ENCODE data around the gene CTCFL. TPM values are rescaled to one million over a fixed set of nuclear protein-coding genes. Genes with fewer than 3 reads are reported as not detected.

The CTCFL gene
- total RNA-seq, 4 donors from 2014 or later = 0.14 TPM; not detected in 3

DNA sequence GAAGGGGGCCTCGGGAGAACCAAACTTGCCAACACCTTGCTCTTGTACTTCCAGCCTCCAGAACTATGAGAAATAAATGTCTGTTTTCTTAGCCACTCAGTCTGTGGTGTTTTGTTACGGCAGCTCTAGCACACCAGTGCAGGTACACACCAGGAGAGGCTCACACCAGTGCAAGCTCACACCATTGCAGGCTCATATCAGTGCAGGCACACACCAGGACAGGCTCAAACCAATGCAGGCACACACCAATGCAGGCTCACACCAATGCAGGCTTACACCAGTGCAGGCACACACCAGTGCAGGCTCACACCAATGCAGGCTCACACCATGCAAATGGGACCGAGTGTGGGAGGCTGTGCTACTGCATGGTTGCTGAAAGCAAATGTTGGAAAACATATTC is 4.9 kb upstream of the CTCFL start:
- intact Hi-C loops (cut with DNase I; ENCODE audit: low total_unique reads) (no loop called here), in situ Hi-C loops (cut with MboI; ENCODE audit: low pct_ligation_motif_present in 1 of 4, low pct_unique_long_range_greater_than_20kb in 1 of 4, low sequenced_read_pairs in 3 of 4) (no loop called here)
- no peak for DNase-seq
- H3K4me3 ChIP-seq = no peak overlapping the region
- no peaks in the 10 kb centered on the region for H3K36me3 ChIP-seq
- H3K9me3 ChIP-seq = no peaks in the 10 kb centered on the region
- H3K27me3 ChIP-seq = no peaks in the 10 kb centered on the region
- TF ChIP-seq, protein P1, sequence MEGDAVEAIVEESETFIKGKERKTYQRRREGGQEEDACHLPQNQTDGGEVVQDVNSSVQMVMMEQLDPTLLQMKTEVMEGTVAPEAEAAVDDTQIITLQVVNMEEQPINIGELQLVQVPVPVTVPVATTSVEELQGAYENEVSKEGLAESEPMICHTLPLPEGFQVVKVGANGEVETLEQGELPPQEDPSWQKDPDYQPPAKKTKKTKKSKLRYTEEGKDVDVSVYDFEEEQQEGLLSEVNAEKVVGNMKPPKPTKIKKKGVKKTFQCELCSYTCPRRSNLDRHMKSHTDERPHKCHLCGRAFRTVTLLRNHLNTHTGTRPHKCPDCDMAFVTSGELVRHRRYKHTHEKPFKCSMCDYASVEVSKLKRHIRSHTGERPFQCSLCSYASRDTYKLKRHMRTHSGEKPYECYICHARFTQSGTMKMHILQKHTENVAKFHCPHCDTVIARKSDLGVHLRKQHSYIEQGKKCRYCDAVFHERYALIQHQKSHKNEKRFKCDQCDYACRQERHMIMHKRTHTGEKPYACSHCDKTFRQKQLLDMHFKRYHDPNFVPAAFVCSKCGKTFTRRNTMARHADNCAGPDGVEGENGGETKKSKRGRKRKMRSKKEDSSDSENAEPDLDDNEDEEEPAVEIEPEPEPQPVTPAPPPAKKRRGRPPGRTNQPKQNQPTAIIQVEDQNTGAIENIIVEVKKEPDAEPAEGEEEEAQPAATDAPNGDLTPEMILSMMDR (IDR thresholded peaks at IDR 0.05) = no peak
- TF ChIP-seq EP300 (IDR thresholded peaks at IDR 0.05; ENCODE audit: low read depth) (no peak), POLR2AphosphoS5 (IDR thresholded peaks at IDR 0.05) (no peak), POLR2A (IDR thresholded peaks at IDR 0.05) (no peak)
- H3K4me1 ChIP-seq = peaks cover 16 to 52% (median 39%) of the 10 kb centered on the region in 4 donors
- 72% methylated on average over 3 of the region's 3 CpGs; no CpG with 5 or more reads in 1 of the 2 donors for WGBS, 2 donors (ENCODE audit: low coverage in 1 of 2)
- peak overlapping the region; percentile 81 to 90 (median 88) for H3K27ac ChIP-seq

DNA sequence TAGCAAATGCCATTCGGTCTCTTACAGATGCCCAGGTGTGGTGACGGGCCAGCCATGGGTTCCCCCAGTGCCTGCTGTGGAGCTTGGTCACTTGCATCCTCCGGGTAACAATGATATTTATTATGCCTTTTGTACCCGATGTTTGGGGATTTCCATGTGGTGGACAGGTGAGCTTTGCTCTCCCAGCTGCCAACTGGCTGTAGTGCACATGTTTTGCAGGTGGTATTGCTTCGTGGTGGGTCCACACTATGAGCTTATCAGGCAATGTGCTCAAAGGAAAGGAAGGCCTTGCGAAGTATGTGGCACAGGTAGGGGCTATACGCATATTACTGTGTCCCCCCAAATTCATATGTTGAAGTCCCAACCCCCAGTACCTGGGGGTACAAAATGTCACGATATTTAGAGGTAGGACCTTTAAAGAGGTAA is 4.2 kb upstream of the CTCFL start:
- H3K9me3 ChIP-seq = no peaks in the 10 kb centered on the region
- 73 to 94% methylated on average over 2 to 8 of the region's 8 CpGs for WGBS, 2 donors (ENCODE audit: low coverage in 1 of 2)
- in situ Hi-C loops (cut with MboI; ENCODE audit: low pct_ligation_motif_present in 1 of 4, low pct_unique_long_range_greater_than_20kb in 1 of 4, low sequenced_read_pairs in 3 of 4) = no loop called here
- H3K4me3 ChIP-seq = no peak overlapping the region
- no peak for TF ChIP-seq POLR2AphosphoS5 (IDR thresholded peaks at IDR 0.05)
- no peak for TF ChIP-seq EP300 (IDR thresholded peaks at IDR 0.05; ENCODE audit: low read depth)
- TF ChIP-seq POLR2A (IDR thresholded peaks at IDR 0.05) = no peak
- TF ChIP-seq, protein P1 (IDR thresholded peaks at IDR 0.05) = no peak
- no peak for DNase-seq
- no peaks in the 10 kb centered on the region for H3K36me3 ChIP-seq
- H3K27ac ChIP-seq = peak overlapping the region in 2 of 4 donors; percentile 89 to 90
- H3K4me1 ChIP-seq = peaks cover 16 to 45% (median 38%) of the 10 kb centered on the region in 4 donors
- intact Hi-C loops (cut with DNase I; ENCODE audit: low total_unique reads) = no loop called here
- no peaks in the 10 kb centered on the region for H3K27me3 ChIP-seq

DNA sequence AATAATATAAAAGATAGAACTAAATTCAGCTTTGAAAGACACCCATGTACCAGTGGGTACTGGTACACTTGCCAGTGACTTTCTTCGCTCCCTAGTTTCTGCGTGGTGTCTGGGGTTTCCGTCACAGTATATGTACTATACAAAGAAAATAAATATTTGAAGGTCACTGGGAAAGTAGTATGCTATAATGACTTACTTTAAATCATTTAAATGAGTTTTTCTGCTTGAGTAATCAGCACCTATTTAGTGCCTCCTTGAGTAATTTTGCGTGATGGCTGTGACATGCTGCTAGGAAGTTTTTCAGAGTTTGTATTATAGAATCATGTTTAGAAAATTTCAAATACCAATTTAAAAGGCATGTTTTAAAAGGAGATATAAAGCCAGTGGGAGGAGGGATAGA is 3.2 kb upstream of the CTCFL start:
- TF ChIP-seq EP300 (IDR thresholded peaks at IDR 0.05; ENCODE audit: low read depth) = no peak
- TF ChIP-seq POLR2AphosphoS5 (IDR thresholded peaks at IDR 0.05) = no peak
- TF ChIP-seq, protein P1 (IDR thresholded peaks at IDR 0.05) = no peak
- TF ChIP-seq POLR2A (IDR thresholded peaks at IDR 0.05) = no peak
- H3K36me3 ChIP-seq = no peaks in the 10 kb centered on the region
- H3K9me3 ChIP-seq = no peaks in the 10 kb centered on the region
- H3K4me3 ChIP-seq = no peak overlapping the region
- WGBS, 2 donors (ENCODE audit: low coverage in 1 of 2) = 90 to 92% methylated on average over 4 of the region's 4 CpGs
- H3K4me1 ChIP-seq = peaks cover 7 to 35% (median 29%) of the 10 kb centered on the region in 4 donors
- no peaks in the 10 kb centered on the region for H3K27me3 ChIP-seq
- intact Hi-C loops (cut with DNase I; ENCODE audit: low total_unique reads) = no loop called here
- DNase-seq = no peak
- in situ Hi-C loops (cut with MboI; ENCODE audit: low pct_ligation_motif_present in 1 of 4, low pct_unique_long_range_greater_than_20kb in 1 of 4, low sequenced_read_pairs in 3 of 4) = no loop called here
- H3K27ac ChIP-seq = peak overlapping the region in 2 of 4 donors; percentile 2 to 90

DNA sequence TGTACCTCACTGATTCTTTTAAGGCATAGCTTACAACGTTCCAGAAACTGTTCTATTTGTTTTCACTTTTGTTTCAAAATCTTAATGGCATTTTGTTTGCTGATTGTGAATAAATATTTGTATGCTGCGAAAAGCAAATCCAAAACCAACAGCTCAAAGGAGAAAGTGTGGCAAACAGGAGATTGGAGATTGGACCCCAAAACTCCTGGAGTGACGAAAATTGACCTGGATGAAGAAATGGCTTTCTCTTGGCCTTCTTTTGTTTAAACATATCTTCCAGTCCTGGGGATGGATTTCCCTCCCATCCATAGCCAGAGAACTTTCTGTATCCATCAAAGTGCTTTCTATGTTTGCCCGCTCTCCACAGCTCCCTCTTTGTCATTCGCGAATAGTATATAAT is 2.8 kb upstream of the CTCFL start:
- intact Hi-C loops (cut with DNase I; ENCODE audit: low total_unique reads) (no loop called here), in situ Hi-C loops (cut with MboI; ENCODE audit: low pct_ligation_motif_present in 1 of 4, low pct_unique_long_range_greater_than_20kb in 1 of 4, low sequenced_read_pairs in 3 of 4) (no loop called here)
- TF ChIP-seq POLR2A (IDR thresholded peaks at IDR 0.05) (no peak), POLR2AphosphoS5 (IDR thresholded peaks at IDR 0.05) (no peak)
- WGBS, 2 donors (ENCODE audit: low coverage in 1 of 2) = 74 to 78% methylated on average over 6 of the region's 6 CpGs
- H3K27ac ChIP-seq = no peak overlapping the region
- no peaks in the 10 kb centered on the region for H3K36me3 ChIP-seq
- H3K9me3 ChIP-seq = no peaks in the 10 kb centered on the region
- peaks cover 6 to 34% (median 26%) of the 10 kb centered on the region in 4 donors for H3K4me1 ChIP-seq
- DNase-seq = no peak
- H3K27me3 ChIP-seq = no peaks in the 10 kb centered on the region
- no peak overlapping the region for H3K4me3 ChIP-seq

DNA sequence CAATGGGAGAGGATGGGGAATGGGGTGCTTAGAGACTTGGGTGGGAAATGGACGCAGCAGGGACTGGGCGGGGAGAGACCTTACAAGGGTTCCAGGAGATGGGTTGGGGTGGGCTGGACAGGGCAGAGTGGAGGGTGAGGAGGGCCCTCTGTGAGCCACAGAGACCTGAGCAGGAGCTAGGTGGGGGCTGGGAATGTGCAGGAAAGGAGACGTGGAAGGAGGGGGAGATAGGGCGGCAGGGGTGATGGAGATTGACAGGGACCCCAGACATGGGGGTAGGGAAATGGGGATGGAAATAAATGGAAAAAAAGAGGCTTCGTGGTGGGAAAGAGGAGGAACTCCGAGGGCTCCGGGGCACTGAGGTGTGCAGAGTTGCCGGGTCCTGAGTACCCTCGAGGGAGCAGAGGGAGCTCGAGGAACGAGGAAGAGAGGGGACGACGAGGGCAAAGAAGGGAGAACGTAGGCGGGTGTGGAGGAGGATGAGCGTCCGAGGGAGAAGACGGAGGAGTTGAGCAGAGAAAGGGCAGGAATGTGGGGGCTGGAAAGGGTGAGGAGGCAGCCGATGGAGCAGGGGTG is 2.0 kb upstream of the CTCFL start:
- Histone ChIP-seq H3K27me3 (no peaks in the 10 kb centered on the region), H3K36me3 (no peaks in the 10 kb centered on the region), H3K27ac (no peak overlapping the region), H3K9me3 (no peaks in the 10 kb centered on the region), H3K4me1 (peaks cover 6 to 38% (median 23%) of the 10 kb centered on the region in 4 donors), H3K4me3 (no peak overlapping the region)
- TF ChIP-seq, protein P1 (IDR thresholded peaks at IDR 0.05) = no peak
- no peak for TF ChIP-seq POLR2AphosphoS5 (IDR thresholded peaks at IDR 0.05)
- TF ChIP-seq POLR2A (IDR thresholded peaks at IDR 0.05) = no peak
- TF ChIP-seq EP300 (IDR thresholded peaks at IDR 0.05; ENCODE audit: low read depth) = no peak
- DNase-seq = no peak
- in situ Hi-C loops (cut with MboI; ENCODE audit: low pct_ligation_motif_present in 1 of 4, low pct_unique_long_range_greater_than_20kb in 1 of 4, low sequenced_read_pairs in 3 of 4) (no loop called here), intact Hi-C loops (cut with DNase I; ENCODE audit: low total_unique reads) (no loop called here)
- WGBS, 2 donors (ENCODE audit: low coverage in 1 of 2) = 71 to 75% methylated on average over 18 to 19 of the region's 19 CpGs
